Loucy (cell line): ENCODE data around the gene RAD51B.

ENCODE experiments used
- H2AFZ ChIP-seq: fragments of 200-600 bp; sonication (generic); 2 replicates; pipeline ENCODE4 v1.6.0; 2016; ENCODE audit warnings: antibody characterized with exemption, mild to moderate bottlenecking, low read length, moderate library complexity
- H3F3A ChIP-seq: fragments of 200-600 bp; 2 replicates; pipeline ENCODE4 v1.6.0; 2016; ENCODE audit warnings: antibody characterized with exemption, low read depth, mild to moderate bottlenecking
- H3K27me3 ChIP-seq: fragments of 200-600 bp; sonication (generic); 2 replicates; pipeline ENCODE4 v1.6.1; 2014; ENCODE audit warnings: low read length, mild to moderate bottlenecking; ENCODE audit not compliant: insufficient read depth, poor library complexity, severe bottlenecking
- H3K36me3 ChIP-seq: fragments of 200-600 bp; sonication (generic); 2 replicates; pipeline ENCODE4 v1.6.1; 2016; ENCODE audit warnings: low read length; ENCODE audit not compliant: insufficient read depth
- H3K4me1 ChIP-seq: fragments of 200-600 bp; sonication (generic); 2 replicates; pipeline ENCODE4 v1.5.1; 2014; ENCODE audit warnings: low read length, mild to moderate bottlenecking; ENCODE audit not compliant: insufficient read depth, poor library complexity, severe bottlenecking
- H3K4me2 ChIP-seq: fragments of 200-600 bp; sonication (generic); 2 replicates; pipeline ENCODE4 v1.6.0; 2014; ENCODE audit warnings: antibody characterized with exemption, low read length, low read depth, mild to moderate bottlenecking; ENCODE audit not compliant: poor library complexity, severe bottlenecking
- H3K4me3 ChIP-seq: fragments of 200-600 bp; sonication (generic); 2 replicates; pipeline ENCODE4 v1.5.1; 2014; ENCODE audit warnings: low read length, mild to moderate bottlenecking, mixed read lengths; ENCODE audit not compliant: poor library complexity, severe bottlenecking
- H3K79me2 ChIP-seq: fragments of 200-600 bp; sonication (generic); 2 replicates; pipeline ENCODE4 v1.6.1; 2014; ENCODE audit warnings: low read length; ENCODE audit not compliant: insufficient read depth
- H3K9ac ChIP-seq: fragments of 200-600 bp; sonication (generic); 2 replicates; pipeline ENCODE4 v1.6.0; 2014; ENCODE audit warnings: mild to moderate bottlenecking, low read depth, low read length, moderate library complexity; ENCODE audit not compliant: poor library complexity, severe bottlenecking
- H3K9me2 ChIP-seq: fragments of 200-600 bp; sonication (generic); replicated peaks from 2 replicates; pipeline ENCODE4 v1.6.1; 2016; ENCODE audit warnings: low read depth, low read length, mixed read lengths
- H3K9me3 ChIP-seq: fragments of 200-600 bp; sonication (generic); 2 replicates; pipeline ENCODE4 v1.6.1; 2014; ENCODE audit warnings: mild to moderate bottlenecking, antibody characterized with exemption, low read length, low read depth; ENCODE audit not compliant: insufficient read depth
- H4K20me1 ChIP-seq: fragments of 200-600 bp; sonication (generic); 2 replicates; pipeline ENCODE4 v1.6.0; 2014; ENCODE audit warnings: antibody characterized with exemption, low read length, mild to moderate bottlenecking; ENCODE audit not compliant: insufficient read depth, poor library complexity, severe bottlenecking
- CTCF ChIP-seq: fragments of 200-600 bp; sonication (generic); conservative IDR thresholded peaks from 2 replicates; pipeline ENCODE4 v1.5.1; 2014; ENCODE audit warnings: mild to moderate bottlenecking, antibody characterized with exemption, low read length
- EZH2phosphoT487 ChIP-seq: fragments of 200-600 bp; IDR thresholded peaks from 2 replicates; pipeline ENCODE4 v1.6.1; 2018; ENCODE audit warnings: antibody characterized with exemption, mild to moderate bottlenecking, moderate library complexity, borderline replicate concordance

The RAD51B gene

GRCh38 chr14:68366656-68367055, 547.1 kb downstream of the RAD51B start:
- Histone ChIP-seq H3K4me1 (peaks cover 76% of the 10 kb centered on the region), H3K4me2 (no peak overlapping the region), H2AFZ (no peak overlapping the region), H3K79me2 (no peaks in the 10 kb centered on the region), H4K20me1 (no peaks in the 10 kb centered on the region), H3F3A (no peaks in the 10 kb centered on the region), H3K27me3 (no peaks in the 10 kb centered on the region), H3K9me3 (no peaks in the 10 kb centered on the region), H3K9ac (no peak overlapping the region), H3K36me3 (no peaks in the 10 kb centered on the region), H3K9me2 (no peaks in the 10 kb centered on the region), H3K4me3 (no peak overlapping the region)
- TF ChIP-seq EZH2phosphoT487: no peak
- no peak for TF ChIP-seq CTCF

- Histone ChIP-seq H3K4me3 (no peak overlapping the region), H2AFZ (no peak overlapping the region), H3K9ac (peak overlapping the region; percentile 11), H3K9me3 (no peaks in the 10 kb centered on the region), H3F3A (no peaks in the 10 kb centered on the region), H4K20me1 (no peaks in the 10 kb centered on the region), H3K4me1 (peaks cover 76% of the 10 kb centered on the region), H3K36me3 (no peaks in the 10 kb centered on the region), H3K4me2 (peak overlapping the region; percentile 28), H3K27me3 (no peaks in the 10 kb centered on the region), H3K79me2 (no peaks in the 10 kb centered on the region), H3K9me2 (no peaks in the 10 kb centered on the region)
- TF ChIP-seq CTCF (no peak), EZH2phosphoT487 (no peak)
Measured at GRCh38 chr14:68367536-68367935, 548.0 kb downstream of the RAD51B start.

- no peak overlapping the region; the same call in 1 of the 2 replicates for H2AFZ ChIP-seq
- H4K20me1 ChIP-seq: no peaks in the 10 kb centered on the region
- no peaks in the 10 kb centered on the region for H3K9me2 ChIP-seq
- H3K9ac ChIP-seq: peak overlapping the region; percentile 16
- no peaks in the 10 kb centered on the region for H3K27me3 ChIP-seq
- no peaks in the 10 kb centered on the region for H3F3A ChIP-seq
- H3K4me1 ChIP-seq: peaks cover 66% of the 10 kb centered on the region
- H3K79me2 ChIP-seq: no peaks in the 10 kb centered on the region
- TF ChIP-seq EZH2phosphoT487 (no peak), CTCF (no peak)
- H3K4me3 ChIP-seq: peak overlapping the region; percentile 22
- no peaks in the 10 kb centered on the region for H3K36me3 ChIP-seq
- H3K9me3 ChIP-seq: no peaks in the 10 kb centered on the region
- peak overlapping the region; percentile 28 for H3K4me2 ChIP-seq
Measured at GRCh38 chr14:68368850-68369249, 549.3 kb downstream of the RAD51B start.
